Kidney capillary endothelial cell (primary cell): ENCODE data around the gene ATG16L2.

Source experiments
- DNase-seq: peaks from one replicate; pipeline ENCODE4 v3.0.0-alpha.2; 2018; ENCODE audit warnings: low spot score

Gene ATG16L2

GRCh38 chr11:72814286-72815109, at the start of gene ATG16L2:
Gene ATG16L2, plus strand, starts transcription at chr11:72814411. Its CDS starts 35 bp downstream, at chr11:72814446.
- peak; percentile 71 for DNase-seq

- DNase-seq: no peak
These were observed 49.7 kb upstream of the ATG16L2 start for GRCh38 chr11:72764503-72764902.

GRCh38 chr11:72766152-72766902, 47.9 kb upstream of the ATG16L2 start:
- DNase-seq: no peak

- no peak for DNase-seq
These were observed 46.8 kb upstream of the ATG16L2 start for GRCh38 chr11:72767203-72768062.

- no peak for DNase-seq
These were observed 45.6 kb upstream of the ATG16L2 start for GRCh38 chr11:72768581-72768980.

- DNase-seq: no peak
These were observed 44.5 kb upstream of the ATG16L2 start for GRCh38 chr11:72769680-72770079.

GRCh38 chr11:72770799-72771198, 43.4 kb upstream of the ATG16L2 start:
- DNase-seq: no peak

GRCh38 chr11:72771507-72771906, 42.7 kb upstream of the ATG16L2 start:
- no peak for DNase-seq

GRCh38 chr11:72772059-72772458, 42.2 kb upstream of the ATG16L2 start:
- DNase-seq: no peak

- DNase-seq: no peak
These were observed 40.9 kb upstream of the ATG16L2 start for GRCh38 chr11:72773291-72773690.

- DNase-seq: no peak
These were observed 40.5 kb upstream of the ATG16L2 start for GRCh38 chr11:72773696-72774095.

GRCh38 chr11:72774499-72774898, 39.7 kb upstream of the ATG16L2 start:
- DNase-seq: no peak

- DNase-seq: no peak
These were observed 38.7 kb upstream of the ATG16L2 start for GRCh38 chr11:72775288-72776110.

GRCh38 chr11:72776117-72776843, 37.9 kb upstream of the ATG16L2 start:
- DNase-seq: no peak

GRCh38 chr11:72776844-72777754, 37.1 kb upstream of the ATG16L2 start:
- no peak for DNase-seq

GRCh38 chr11:72777755-72778278, 36.4 kb upstream of the ATG16L2 start:
- DNase-seq: no peak

GRCh38 chr11:72778535-72779494, 35.4 kb upstream of the ATG16L2 start:
- no peak for DNase-seq

GRCh38 chr11:72779495-72780128, 34.6 kb upstream of the ATG16L2 start:
- DNase-seq: no peak
